GM18909 (cell line): ENCODE results near the gene ADGRA3.
A peak's percentile ranks its signal among the peaks of the same experiment; 100 is the strongest.

Experiments used
- ATAC-seq: cut with Tn5 transposase; IDR thresholded peaks from one replicate; pipeline ENCODE4 v1.9.1; 2021; ENCODE audit warnings: mild to moderate bottlenecking; ENCODE audit not compliant: unreplicated experiment, poor library complexity

The ADGRA3 gene

GRCh38 chr4:22515888-22516541 lies at the start of gene ADGRA3:
ADGRA3 (minus strand) TSS chr4:22516066; CDS start chr4:22515784, 282 bp downstream.
- ATAC-seq: peak; percentile 82

- ATAC-seq: no peak
These were observed 40.6 kb upstream of the ADGRA3 start for GRCh38 chr4:22556495-22556894.

GRCh38 chr4:22554670-22555069 lies 38.8 kb upstream of the ADGRA3 start:
- ATAC-seq: no peak

GRCh38 chr4:22553560-22553959 lies 37.7 kb upstream of the ADGRA3 start:
- ATAC-seq: no peak

GRCh38 chr4:22552812-22553211 lies 36.9 kb upstream of the ADGRA3 start:
- ATAC-seq: no peak

- ATAC-seq: no peak
These were observed 35.7 kb upstream of the ADGRA3 start for GRCh38 chr4:22551550-22551949.

- no peak for ATAC-seq
These were observed 30.4 kb upstream of the ADGRA3 start for GRCh38 chr4:22546299-22546698.

- no peak for ATAC-seq
These were observed 23.4 kb upstream of the ADGRA3 start for GRCh38 chr4:22539251-22539650.

GRCh38 chr4:22537864-22538263 lies 22.0 kb upstream of the ADGRA3 start:
- ATAC-seq: no peak

GRCh38 chr4:22534374-22534773 lies 18.5 kb upstream of the ADGRA3 start:
- no peak for ATAC-seq

GRCh38 chr4:22532896-22533295 lies 17.0 kb upstream of the ADGRA3 start:
- no peak for ATAC-seq

GRCh38 chr4:22532117-22532516 lies 16.3 kb upstream of the ADGRA3 start:
- ATAC-seq: no peak

GRCh38 chr4:22531311-22532019 lies 15.6 kb upstream of the ADGRA3 start:
- ATAC-seq: no peak

GRCh38 chr4:22524895-22525294 lies 9.0 kb upstream of the ADGRA3 start:
- no peak for ATAC-seq

- no peak for ATAC-seq
These were observed 7.0 kb upstream of the ADGRA3 start for GRCh38 chr4:22522706-22523501.

GRCh38 chr4:22522206-22522605 lies 6.3 kb upstream of the ADGRA3 start:
- no peak for ATAC-seq

GRCh38 chr4:22521240-22521639 lies 5.4 kb upstream of the ADGRA3 start:
- ATAC-seq: no peak

- ATAC-seq: peak; percentile 63
These were observed 550 bp downstream of the ADGRA3 start for GRCh38 chr4:22515145-22515887.

- no peak for ATAC-seq
These were observed 1.4 kb downstream of the ADGRA3 start for GRCh38 chr4:22514481-22514880.

- ATAC-seq: no peak
These were observed 1.9 kb downstream of the ADGRA3 start for GRCh38 chr4:22514001-22514400.

- no peak for ATAC-seq
These were observed 3.6 kb downstream of the ADGRA3 start for GRCh38 chr4:22512306-22512705.
